NT2/D1 (cell line): Measurements from ENCODE around the gene NKD1.

Experiments
- SUZ12 ChIP-seq: IDR thresholded peaks from 2 replicates; pipeline ENCODE4 v1.6.1; 2011; ENCODE audit not compliant: insufficient read length, insufficient read depth; ENCODE audit errors: extremely low read depth
- YY1 ChIP-seq: IDR thresholded peaks from 2 replicates; pipeline ENCODE4 v1.6.1; 2011; ENCODE audit not compliant: insufficient read length, insufficient read depth
- ZNF274 ChIP-seq: IDR thresholded peaks from 2 replicates; pipeline ENCODE4 v1.6.1; 2011; ENCODE audit warnings: mild to moderate bottlenecking, low read depth, low read length

GRCh38 chr16:50567651-50568050 lies 19.5 kb downstream of the NKD1 start:
- TF ChIP-seq YY1 = no peak
- no peak for TF ChIP-seq ZNF274
- TF ChIP-seq SUZ12 = no peak
